ENCODE data around the gene NEDD9.

NEDD9 gene, protein sequence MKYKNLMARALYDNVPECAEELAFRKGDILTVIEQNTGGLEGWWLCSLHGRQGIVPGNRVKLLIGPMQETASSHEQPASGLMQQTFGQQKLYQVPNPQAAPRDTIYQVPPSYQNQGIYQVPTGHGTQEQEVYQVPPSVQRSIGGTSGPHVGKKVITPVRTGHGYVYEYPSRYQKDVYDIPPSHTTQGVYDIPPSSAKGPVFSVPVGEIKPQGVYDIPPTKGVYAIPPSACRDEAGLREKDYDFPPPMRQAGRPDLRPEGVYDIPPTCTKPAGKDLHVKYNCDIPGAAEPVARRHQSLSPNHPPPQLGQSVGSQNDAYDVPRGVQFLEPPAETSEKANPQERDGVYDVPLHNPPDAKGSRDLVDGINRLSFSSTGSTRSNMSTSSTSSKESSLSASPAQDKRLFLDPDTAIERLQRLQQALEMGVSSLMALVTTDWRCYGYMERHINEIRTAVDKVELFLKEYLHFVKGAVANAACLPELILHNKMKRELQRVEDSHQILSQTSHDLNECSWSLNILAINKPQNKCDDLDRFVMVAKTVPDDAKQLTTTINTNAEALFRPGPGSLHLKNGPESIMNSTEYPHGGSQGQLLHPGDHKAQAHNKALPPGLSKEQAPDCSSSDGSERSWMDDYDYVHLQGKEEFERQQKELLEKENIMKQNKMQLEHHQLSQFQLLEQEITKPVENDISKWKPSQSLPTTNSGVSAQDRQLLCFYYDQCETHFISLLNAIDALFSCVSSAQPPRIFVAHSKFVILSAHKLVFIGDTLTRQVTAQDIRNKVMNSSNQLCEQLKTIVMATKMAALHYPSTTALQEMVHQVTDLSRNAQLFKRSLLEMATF

GRCh38 chr6:11232193-11232769 lies at the start of gene NEDD9:
Gene NEDD9 (minus strand): TSS chr6:11232668. CDS start chr6:11232515, 153 bp downstream.
- TF ChIP-seq GATA2 (IDR thresholded peaks at IDR 0.05; ENCODE audit: low read depth, low read length) (no peak), GATA3 (IDR thresholded peaks at IDR 0.05; ENCODE audit: low read depth, low read length) (no peak)

DNA sequence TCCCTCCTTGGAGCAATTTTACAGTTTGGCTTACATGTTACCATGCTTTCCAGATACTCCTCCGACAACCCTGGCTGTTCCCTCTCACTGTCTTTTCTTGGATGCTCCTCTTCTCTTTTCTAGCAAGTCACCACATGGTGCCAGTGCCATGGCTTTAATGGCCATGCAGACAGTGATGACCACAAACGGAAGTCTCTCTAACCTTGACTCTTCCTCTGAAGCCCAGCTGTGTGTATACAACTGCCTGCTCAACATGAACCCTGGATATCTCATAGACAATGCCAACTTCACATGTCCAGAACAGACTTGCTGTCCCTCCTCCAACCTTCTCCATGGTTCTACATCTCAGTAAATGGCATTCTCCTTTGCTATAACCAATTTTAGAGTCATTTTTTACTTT lies 49.8 kb upstream of the NEDD9 start:
- no peak for TF ChIP-seq GATA3 (IDR thresholded peaks at IDR 0.05; ENCODE audit: low read depth, low read length)
- TF ChIP-seq GATA2 (IDR thresholded peaks at IDR 0.05; ENCODE audit: low read depth, low read length) = no peak

DNA sequence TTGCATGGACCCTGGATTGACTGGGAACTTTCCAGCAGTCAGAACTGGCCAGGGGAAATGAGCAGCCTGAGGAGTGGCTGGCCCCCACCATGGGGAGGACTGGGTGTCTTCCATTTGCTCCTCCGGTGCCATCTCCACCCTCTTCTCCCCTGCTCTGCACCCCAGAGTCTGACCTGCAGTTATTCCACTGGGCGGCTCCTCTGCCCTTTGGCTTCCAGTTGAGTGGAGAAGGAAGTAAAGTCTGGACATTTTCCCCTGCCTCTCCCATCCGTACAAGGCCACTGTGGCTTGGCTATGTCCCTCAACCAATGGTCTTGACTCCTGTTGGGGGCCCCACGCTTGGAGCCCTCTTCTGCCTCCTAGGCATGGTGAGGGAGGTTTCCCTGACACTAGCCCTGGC lies 47.9 kb upstream of the NEDD9 start:
- TF ChIP-seq GATA3 (IDR thresholded peaks at IDR 0.05; ENCODE audit: low read depth, low read length) (no peak), GATA2 (IDR thresholded peaks at IDR 0.05; ENCODE audit: low read depth, low read length) (no peak)

GRCh38 chr6:11279284-11279689 lies 46.8 kb upstream of the NEDD9 start:
- TF ChIP-seq GATA2 (IDR thresholded peaks at IDR 0.05; ENCODE audit: low read depth, low read length) (no peak), GATA3 (IDR thresholded peaks at IDR 0.05; ENCODE audit: low read depth, low read length) (no peak)

DNA sequence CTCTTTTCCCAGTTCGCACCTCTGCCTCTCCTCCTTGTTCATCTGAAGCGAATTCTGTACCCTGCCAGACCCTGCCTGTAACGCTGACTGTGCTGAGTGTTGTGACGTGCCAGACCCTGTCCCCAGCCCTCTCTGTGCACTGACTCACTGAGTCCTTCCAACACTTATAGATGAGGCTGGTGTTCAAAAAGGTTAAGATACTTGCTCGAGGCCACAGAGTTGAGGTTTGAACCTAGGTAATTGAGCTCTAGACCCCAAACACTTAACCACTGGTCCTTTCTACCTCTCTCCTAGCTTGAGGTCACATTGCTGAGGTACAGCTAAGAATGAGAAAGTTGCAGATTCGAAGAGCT lies 45.7 kb upstream of the NEDD9 start:
- no peak for TF ChIP-seq GATA3 (IDR thresholded peaks at IDR 0.05; ENCODE audit: low read depth, low read length)
- TF ChIP-seq GATA2 (IDR thresholded peaks at IDR 0.05; ENCODE audit: low read depth, low read length) = no peak

- TF ChIP-seq GATA2 (IDR thresholded peaks at IDR 0.05; ENCODE audit: low read depth, low read length) = no peak
- TF ChIP-seq GATA3 (IDR thresholded peaks at IDR 0.05; ENCODE audit: low read depth, low read length) = no peak
Observed at GRCh38 chr6:11277275-11278206, 45.1 kb upstream of the NEDD9 start.

- TF ChIP-seq GATA2 (IDR thresholded peaks at IDR 0.05; ENCODE audit: low read depth, low read length) (no peak), GATA3 (IDR thresholded peaks at IDR 0.05; ENCODE audit: low read depth, low read length) (no peak)
Observed at GRCh38 chr6:11276911-11277274, 44.4 kb upstream of the NEDD9 start.

GRCh38 chr6:11276228-11276627 lies 43.8 kb upstream of the NEDD9 start:
- no peak for TF ChIP-seq GATA2 (IDR thresholded peaks at IDR 0.05; ENCODE audit: low read depth, low read length)
- no peak for TF ChIP-seq GATA3 (IDR thresholded peaks at IDR 0.05; ENCODE audit: low read depth, low read length)

- no peak for TF ChIP-seq GATA3 (IDR thresholded peaks at IDR 0.05; ENCODE audit: low read depth, low read length)
- no peak for TF ChIP-seq GATA2 (IDR thresholded peaks at IDR 0.05; ENCODE audit: low read depth, low read length)
Observed at GRCh38 chr6:11275598-11275997, 43.1 kb upstream of the NEDD9 start.

DNA sequence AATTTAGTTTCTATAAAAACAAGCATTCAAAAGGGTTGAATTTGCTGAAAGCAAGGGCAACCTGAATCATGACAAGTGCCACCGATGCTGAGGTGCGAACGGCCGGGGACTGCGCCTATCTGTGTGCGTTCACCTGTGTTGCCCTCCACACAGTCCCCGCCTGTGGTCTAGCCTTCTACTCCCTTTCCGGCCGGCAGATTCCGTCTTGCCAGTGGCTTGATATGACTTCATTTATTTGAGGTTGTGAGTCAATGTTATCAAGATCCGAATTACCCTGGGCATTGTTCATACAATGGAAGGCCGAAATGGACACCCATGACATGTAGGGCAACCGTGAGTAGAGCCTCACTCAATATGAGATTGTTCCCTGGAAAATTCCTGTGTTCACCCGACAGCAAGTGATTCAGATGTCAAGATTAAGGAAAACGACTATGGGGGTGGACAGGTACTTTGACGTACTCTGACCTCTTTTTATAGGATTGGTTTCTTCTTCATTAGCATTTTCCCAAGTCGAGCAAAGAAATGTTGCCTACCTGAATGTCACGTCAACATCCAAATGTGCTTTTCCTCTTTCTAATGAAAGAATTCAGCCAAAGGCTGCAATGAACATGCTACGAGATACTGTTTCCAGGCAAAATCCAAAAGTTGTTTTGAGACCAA lies 41.1 kb upstream of the NEDD9 start:
- no peak for TF ChIP-seq GATA2 (IDR thresholded peaks at IDR 0.05; ENCODE audit: low read depth, low read length)
- no peak for TF ChIP-seq GATA3 (IDR thresholded peaks at IDR 0.05; ENCODE audit: low read depth, low read length)

GRCh38 chr6:11272491-11273192 lies 40.2 kb upstream of the NEDD9 start:
- TF ChIP-seq GATA3 (IDR thresholded peaks at IDR 0.05; ENCODE audit: low read depth, low read length) (no peak), GATA2 (IDR thresholded peaks at IDR 0.05; ENCODE audit: low read depth, low read length) (no peak)

DNA sequence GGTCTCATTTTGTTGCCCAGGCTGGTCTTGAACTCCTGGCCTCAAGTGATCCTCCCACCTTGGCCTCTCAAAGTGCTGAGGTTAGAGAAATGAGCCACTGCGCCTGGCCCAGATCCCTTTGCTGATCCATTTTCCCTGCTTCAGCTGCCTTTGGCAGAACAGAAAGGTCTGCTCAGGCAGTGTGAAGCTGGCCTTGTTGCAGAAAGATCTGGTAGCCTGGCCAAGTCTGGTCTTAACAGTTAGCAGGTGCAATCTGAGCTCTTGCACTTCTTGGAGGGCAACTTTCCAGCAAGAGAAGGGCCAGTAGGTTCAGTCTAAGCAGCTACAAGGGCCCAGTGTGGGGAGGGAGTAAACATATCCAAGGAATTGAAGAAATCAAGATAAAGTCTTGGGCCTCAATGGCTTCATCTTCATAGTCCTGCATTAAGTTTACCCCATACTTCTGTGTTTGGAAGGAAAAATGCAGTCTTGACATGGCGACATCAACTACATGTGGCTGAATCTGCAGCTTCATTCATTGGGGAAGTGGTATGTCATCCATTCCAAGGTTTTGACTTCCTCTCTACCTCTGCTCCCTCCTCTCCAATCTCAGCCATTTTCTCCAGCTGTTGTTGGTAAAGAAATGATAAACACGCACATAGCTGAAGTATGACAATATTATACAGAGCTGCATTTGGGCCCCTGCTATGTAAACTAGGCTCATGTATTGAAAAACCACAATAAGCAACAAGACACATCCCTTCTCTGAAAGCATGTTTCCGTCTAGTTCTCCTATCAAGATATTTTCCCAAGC lies 39.0 kb upstream of the NEDD9 start:
- TF ChIP-seq GATA2 (IDR thresholded peaks at IDR 0.05; ENCODE audit: low read depth, low read length) = no peak
- TF ChIP-seq GATA3 (IDR thresholded peaks at IDR 0.05; ENCODE audit: low read depth, low read length) = no peak

All from SH-SY5Y (cell line).